GM20431 (cell line): ENCODE data around the gene ZNF785.
"Not testable (repeated sequence)": the region's sequence is repeated elsewhere in the genome, so short reads cannot be mapped to it uniquely, and the experiment has no call there.

Experiments
- in situ Hi-C: fragments of 300-500 bp; cut with MseI, MboI; formaldehyde crosslinking; loops from one replicate; pipeline ENCODE4 v1.15.0; 2020; ENCODE audit warnings: low sequenced_read_pairs; ENCODE audit not compliant: unreplicated experiment

The ZNF785 gene

DNA sequence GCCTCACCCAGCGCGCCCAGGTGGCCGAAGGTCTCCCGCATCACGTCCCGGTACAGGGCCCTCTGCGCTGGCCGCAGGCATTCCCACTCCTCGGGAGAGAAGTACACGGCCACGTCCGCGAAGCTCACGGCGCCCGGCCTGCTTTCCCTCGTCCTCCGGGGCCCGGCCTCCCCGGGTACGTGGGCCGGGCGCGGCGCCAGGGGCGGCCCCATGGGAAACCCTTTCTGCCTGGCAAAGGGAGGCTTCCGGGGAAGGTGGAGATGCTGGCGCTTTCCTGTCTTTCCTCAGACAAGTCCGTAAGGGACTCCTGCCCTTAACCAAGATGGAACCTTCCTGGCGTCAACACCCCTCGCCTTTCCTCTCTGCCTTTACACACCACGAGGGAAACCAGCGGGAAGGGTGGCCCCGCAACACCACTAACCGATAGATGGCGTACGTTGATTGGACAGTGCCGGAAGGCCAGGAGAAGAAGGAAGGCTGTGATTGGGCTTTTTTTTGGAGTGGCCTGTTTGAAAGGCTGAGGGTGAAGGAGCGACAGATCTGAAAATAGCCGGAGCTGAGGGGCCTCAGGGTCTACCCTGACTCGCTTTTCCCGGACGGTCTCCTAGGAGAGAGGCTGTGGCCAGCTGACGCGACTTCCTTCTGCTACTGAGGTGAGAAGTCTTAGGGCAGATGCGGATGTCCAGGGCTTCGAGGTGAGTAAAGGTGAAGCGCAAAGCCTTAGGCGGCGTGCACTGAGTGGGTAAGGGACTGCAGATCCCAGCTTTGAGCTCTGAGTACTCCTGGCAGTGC is at the start of gene ZNF785:
ZNF785 (minus strand) TSS at position 298 of the 792 bp plus-strand sequence; CDS start at position 212, 86 bp downstream.
- in situ Hi-C loops = no loop called here

DNA sequence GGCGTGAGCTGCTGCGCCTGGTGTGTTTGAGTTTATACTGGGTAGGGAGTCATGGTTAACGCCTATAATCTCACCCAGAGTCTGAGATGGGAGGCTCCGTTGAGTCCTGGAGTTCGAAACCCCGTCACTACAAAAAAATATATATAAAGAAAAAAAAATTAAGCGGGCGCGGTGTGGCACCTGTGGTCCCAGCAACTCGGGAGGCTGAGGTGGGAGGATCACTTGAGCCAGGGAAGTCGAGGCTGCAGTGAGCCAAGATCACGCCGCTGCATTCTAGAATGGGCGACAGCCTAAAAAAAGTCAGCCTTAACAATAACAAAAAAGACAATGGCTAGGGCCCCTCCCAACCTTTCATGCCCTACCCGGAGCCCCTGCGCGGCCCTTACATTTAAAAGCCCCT is 48.0 kb upstream of the ZNF785 start:
- in situ Hi-C loops = no loop called here

DNA sequence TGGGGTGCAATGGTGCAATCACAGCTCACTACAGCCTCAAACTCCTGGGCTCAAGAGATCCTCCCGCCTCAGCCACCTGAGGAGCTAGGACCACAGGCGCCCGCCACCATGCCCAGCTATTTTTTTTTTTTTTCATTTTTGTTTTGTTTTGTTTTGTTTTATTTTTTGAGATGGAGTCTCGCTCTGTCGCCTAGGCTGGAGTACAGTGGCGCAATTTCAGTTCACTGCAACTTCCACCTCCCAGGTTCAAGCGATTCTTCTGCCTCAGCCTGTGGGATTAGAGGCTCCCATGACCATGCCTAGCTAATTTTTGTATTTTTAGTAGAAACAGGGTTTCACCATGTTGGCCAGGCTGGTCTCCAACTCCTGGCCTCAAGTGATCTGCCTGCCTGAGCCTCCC is 47.0 kb upstream of the ZNF785 start:
- in situ Hi-C loops = not testable (repeated sequence)

DNA sequence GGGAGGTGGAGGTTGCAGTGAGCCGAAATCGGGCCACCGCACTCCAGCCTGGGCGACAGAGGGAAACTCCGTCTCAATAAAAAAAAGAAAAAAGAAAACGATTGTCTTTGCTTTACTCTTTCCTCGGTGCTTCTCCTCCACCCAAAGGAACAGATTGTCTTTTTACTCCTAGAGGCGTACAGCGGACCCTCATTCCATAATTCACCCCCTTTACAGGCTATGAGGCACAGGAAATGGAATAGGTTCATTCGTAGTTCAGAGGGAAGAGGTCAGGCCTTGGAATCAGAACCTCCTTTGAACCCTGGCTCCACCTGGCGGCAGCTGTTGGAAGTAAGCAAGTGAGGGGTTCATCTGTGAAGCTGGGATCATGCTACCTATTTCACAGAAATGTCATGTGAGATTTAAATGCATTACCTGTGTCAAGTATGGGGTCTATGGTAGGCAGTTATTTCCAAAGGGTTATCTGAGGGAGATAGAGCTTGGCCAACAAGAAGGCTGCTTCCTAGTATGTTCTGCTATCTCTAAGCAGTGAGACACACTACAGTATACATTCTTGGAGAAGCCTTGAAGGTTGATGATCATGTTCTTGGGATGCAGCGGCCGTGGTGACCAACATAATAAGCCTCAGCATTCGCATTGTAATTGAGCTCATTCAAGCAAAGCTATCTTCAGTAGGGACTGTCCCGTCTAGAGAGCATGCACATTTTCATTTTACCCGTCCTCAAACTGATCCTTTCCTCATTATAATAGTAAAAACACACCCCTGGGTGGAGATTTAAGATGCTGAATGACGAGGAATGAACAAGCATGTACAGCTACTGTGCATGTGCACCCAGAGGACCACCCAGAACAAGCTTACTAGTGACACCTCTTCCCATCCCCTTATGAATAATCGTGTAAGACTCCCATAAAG is 43.4 kb upstream of the ZNF785 start:
- in situ Hi-C loops = no loop called here

- in situ Hi-C loops = no loop called here
Observed at GRCh38 chr16:30626236-30626635, 40.7 kb upstream of the ZNF785 start.

GRCh38 chr16:30623536-30624283 is 38.2 kb upstream of the ZNF785 start:
- in situ Hi-C loops = loop anchor here (25.0 kb wide), 1 partner anchor 186 kb away; the partner anchor contains the start of genes DCTPP1 and SEPHS2

- in situ Hi-C loops = loop anchor here (25.0 kb wide), 1 partner anchor 185 kb away; the partner anchor contains the start of genes DCTPP1 and SEPHS2
Observed at GRCh38 chr16:30622455-30623032, 37.0 kb upstream of the ZNF785 start.

DNA sequence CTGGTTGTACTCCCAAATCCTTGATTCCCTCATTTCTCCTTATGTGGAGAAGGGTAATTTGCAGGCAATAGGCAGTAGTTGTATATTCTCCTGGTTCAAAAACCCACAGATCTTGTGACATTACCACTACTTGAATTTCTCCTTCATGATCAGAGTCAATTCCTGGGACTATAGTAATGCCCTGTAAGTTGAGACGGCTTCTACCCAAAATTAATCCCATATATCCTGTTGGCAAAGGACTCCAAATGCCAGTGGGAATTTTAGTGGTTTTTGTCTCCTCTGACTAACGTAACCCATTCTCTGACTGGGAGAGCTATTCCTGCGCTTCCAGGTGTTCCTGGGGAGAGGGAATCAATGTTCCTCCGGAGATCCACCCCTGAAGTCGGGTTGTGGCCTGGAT is 36.3 kb upstream of the ZNF785 start:
- in situ Hi-C loops = loop anchor here (25.0 kb wide), 1 partner anchor 184 kb away; the partner anchor contains the start of genes DCTPP1 and SEPHS2

- in situ Hi-C loops = loop anchor here (25.0 kb wide), 1 partner anchor 183 kb away; the partner anchor contains the start of genes DCTPP1 and SEPHS2
Observed at GRCh38 chr16:30620169-30620568, 34.7 kb upstream of the ZNF785 start.

DNA sequence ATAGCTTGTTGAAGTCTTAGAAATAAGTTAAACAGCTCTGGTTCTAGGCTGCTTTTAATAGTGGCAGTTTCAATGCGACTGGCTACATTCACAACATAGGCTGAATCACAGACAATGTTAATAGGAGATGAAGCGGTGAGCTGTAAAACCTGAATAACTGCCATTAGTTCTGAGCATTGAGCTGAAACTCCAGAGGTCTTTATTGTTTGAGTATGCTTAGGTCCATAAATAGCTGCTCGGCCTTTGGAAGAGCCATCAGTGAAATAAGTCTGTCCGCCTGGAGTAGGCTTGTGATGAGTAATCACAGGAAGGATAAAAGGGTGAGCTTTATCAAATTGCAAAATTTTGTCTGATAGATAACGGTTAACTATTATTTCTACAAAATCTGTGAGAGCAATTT is 34.1 kb upstream of the ZNF785 start:
- in situ Hi-C loops = loop anchor here (25.0 kb wide), 1 partner anchor 182 kb away; the partner anchor contains the start of genes DCTPP1 and SEPHS2

DNA sequence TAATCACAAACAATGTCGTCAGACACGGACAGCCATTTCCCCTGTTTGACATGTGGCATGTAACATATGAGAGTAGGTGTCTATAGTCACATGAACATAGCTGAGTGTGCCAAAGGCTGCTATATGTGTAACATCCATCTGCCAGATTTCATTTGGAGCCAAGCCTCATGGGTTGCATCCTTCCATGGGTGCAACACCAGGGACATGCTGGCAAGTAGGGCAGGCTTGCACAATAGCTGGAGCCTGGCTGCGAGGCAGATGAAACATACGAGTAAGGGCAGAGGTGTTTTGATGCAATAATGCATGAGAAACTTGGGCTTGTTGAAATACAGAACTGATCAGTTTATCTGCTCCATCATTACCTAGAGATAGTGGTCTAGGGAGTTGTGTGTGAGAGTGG is 33.7 kb upstream of the ZNF785 start:
- in situ Hi-C loops = loop anchor here (25.0 kb wide), 1 partner anchor 182 kb away; the partner anchor contains the start of genes DCTPP1 and SEPHS2

DNA sequence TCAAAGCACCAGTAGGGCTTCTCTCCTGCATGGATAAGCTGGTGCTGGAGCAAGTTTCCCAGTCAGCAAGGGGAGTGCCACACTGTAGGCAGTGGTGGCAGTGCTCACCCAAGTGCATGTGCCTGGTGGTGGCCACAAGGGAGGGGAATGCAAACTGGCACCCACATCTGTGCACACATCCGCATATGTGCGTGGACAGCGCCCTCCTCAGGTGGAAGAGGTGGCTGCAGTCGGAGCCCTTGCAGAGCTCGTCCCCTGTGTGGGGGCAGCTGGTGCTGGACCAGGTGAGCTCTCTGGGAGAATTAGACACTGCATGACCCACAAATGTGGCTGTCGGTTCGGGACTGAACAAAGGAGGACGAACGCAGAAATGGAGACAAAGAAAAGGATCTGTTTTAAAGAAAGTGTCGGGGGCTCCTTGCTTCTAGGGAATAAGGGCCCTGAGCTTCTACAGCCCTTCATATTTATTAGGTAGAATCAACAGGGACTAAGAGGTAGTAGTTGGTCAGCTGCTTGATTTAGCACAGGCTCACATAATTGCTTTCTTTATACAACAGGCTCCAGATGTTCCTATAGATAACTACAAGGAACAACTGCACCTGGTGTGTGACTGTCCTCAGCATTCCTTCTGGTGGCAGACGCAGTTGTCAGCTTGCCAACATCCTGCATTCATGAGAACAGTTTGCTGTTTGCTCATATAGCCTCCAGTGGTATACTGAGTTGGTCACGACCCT is 30.0 kb upstream of the ZNF785 start:
- in situ Hi-C loops = loop anchor here (25.0 kb wide), 1 partner anchor 178 kb away; the partner anchor contains the start of genes DCTPP1 and SEPHS2

- in situ Hi-C loops = loop anchor here (25.0 kb wide), 1 partner anchor 173 kb away; the partner anchor contains the start of genes DCTPP1 and SEPHS2
Observed at GRCh38 chr16:30609926-30610839, 24.7 kb upstream of the ZNF785 start, which contains the start of gene ZNF689. Gene ZNF689, minus strand, starts transcription at chr16:30610389. Its CDS starts 348 bp downstream, at chr16:30610041.

GRCh38 chr16:30609002-30609925 is 23.8 kb upstream of the ZNF785 start:
- in situ Hi-C loops = loop anchor here (25.0 kb wide), 1 partner anchor 172 kb away; the partner anchor contains the start of genes DCTPP1 and SEPHS2

GRCh38 chr16:30606004-30606403 is 20.5 kb upstream of the ZNF785 start:
- in situ Hi-C loops = loop anchor here (25.0 kb wide), 1 partner anchor 169 kb away; the partner anchor contains the start of genes DCTPP1 and SEPHS2

GRCh38 chr16:30605158-30605557 is 19.7 kb upstream of the ZNF785 start:
- in situ Hi-C loops = loop anchor here (25.0 kb wide), 1 partner anchor 168 kb away; the partner anchor contains the start of genes DCTPP1 and SEPHS2
